HG02973 (cell line): ENCODE results near the gene MAP3K12.

Experiments used
- ATAC-seq: cut with Tn5 transposase; IDR thresholded peaks from one replicate; pipeline ENCODE4 v1.9.1; 2021; ENCODE audit warnings: moderate library complexity; ENCODE audit not compliant: unreplicated experiment

The MAP3K12 gene

GRCh38 chr12:53508534-53509170 is 9.4 kb upstream of the MAP3K12 start:
- peak; percentile 80 for ATAC-seq

GRCh38 chr12:53507603-53507885 is 8.3 kb upstream of the MAP3K12 start:
- ATAC-seq: no peak

GRCh38 chr12:53506881-53507602 is 7.8 kb upstream of the MAP3K12 start, which contains the start of gene NPFF:
NPFF (minus strand) TSS chr12:53507484; CDS start chr12:53507474, 10 bp downstream.
- no peak for ATAC-seq

GRCh38 chr12:53506450-53506785 is 7.2 kb upstream of the MAP3K12 start:
- ATAC-seq: no peak

GRCh38 chr12:53505555-53506449 is 6.5 kb upstream of the MAP3K12 start:
- ATAC-seq: no peak

GRCh38 chr12:53505086-53505485 is 5.8 kb upstream of the MAP3K12 start:
- no peak for ATAC-seq

- ATAC-seq: no peak
Observed at GRCh38 chr12:53504004-53504920, 5.0 kb upstream of the MAP3K12 start.

- no peak for ATAC-seq
Observed at GRCh38 chr12:53502983-53503728, 3.9 kb upstream of the MAP3K12 start.

- ATAC-seq: no peak
Observed at GRCh38 chr12:53502331-53502730, 3.1 kb upstream of the MAP3K12 start.

GRCh38 chr12:53501615-53502181 is 2.4 kb upstream of the MAP3K12 start:
- ATAC-seq: no peak

GRCh38 chr12:53500776-53501614 is 1.7 kb upstream of the MAP3K12 start, which contains the start of gene TARBP2:
TARBP2 (plus strand) TSS chr12:53501283; CDS start chr12:53501409, 126 bp downstream.
- ATAC-seq: peak; percentile 71

- ATAC-seq: no peak
Observed at GRCh38 chr12:53500142-53500775, 1.0 kb upstream of the MAP3K12 start.

- no peak for ATAC-seq
Observed at GRCh38 chr12:53498235-53498630, 1.0 kb downstream of the MAP3K12 start.

GRCh38 chr12:53497461-53497860 is 1.8 kb downstream of the MAP3K12 start:
- ATAC-seq: no peak

GRCh38 chr12:53496752-53497032 is 2.6 kb downstream of the MAP3K12 start:
- ATAC-seq: no peak

GRCh38 chr12:53495903-53496751 is 3.1 kb downstream of the MAP3K12 start:
- no peak for ATAC-seq

- ATAC-seq: no peak
Observed at GRCh38 chr12:53493610-53494391, 5.5 kb downstream of the MAP3K12 start.
